Putamen (tissue), 1 donor: Measurements from ENCODE around the gene ACVR2A.

Experiments used
- DNase-seq: peaks from one replicate; pipeline ENCODE4 v3.0.0-alpha.2; 2016; ENCODE audit warnings: low spot score

ACVR2A gene

GRCh38 chr2:147924647-147925046 is 79.8 kb downstream of the ACVR2A start:
- DNase-seq: no peak

- DNase-seq: no peak
Observed at GRCh38 chr2:147925886-147926285, 81.1 kb downstream of the ACVR2A start.

- no peak for DNase-seq
Observed at GRCh38 chr2:147927053-147927588, 82.3 kb downstream of the ACVR2A start.

GRCh38 chr2:147933931-147934330 is 89.1 kb downstream of the ACVR2A start:
- no peak for DNase-seq

- DNase-seq: no peak
Observed at GRCh38 chr2:147934881-147935620, 90.2 kb downstream of the ACVR2A start.

GRCh38 chr2:147937744-147938349 is 93.0 kb downstream of the ACVR2A start:
- DNase-seq: peak; percentile 15

- DNase-seq: no peak
Observed at GRCh38 chr2:147939313-147939712, 94.5 kb downstream of the ACVR2A start.

GRCh38 chr2:147945660-147946059 is 100.8 kb downstream of the ACVR2A start:
- DNase-seq: no peak

- DNase-seq: no peak
Observed at GRCh38 chr2:147952118-147952517, 107.3 kb downstream of the ACVR2A start.

- no peak for DNase-seq
Observed at GRCh38 chr2:147968571-147968970, 123.7 kb downstream of the ACVR2A start.

GRCh38 chr2:147976102-147976501 is 131.3 kb downstream of the ACVR2A start:
- DNase-seq: no peak

- no peak for DNase-seq
Observed at GRCh38 chr2:147977679-147978078, 132.8 kb downstream of the ACVR2A start.
